ENCODE data around the gene PSRC1. TPM values are rescaled to one million over a fixed set of nuclear protein-coding genes. Genes with fewer than 3 reads are reported as not detected.

Gene PSRC1
- total RNA-seq, 1 donor from 2014 or later, result 17.6 TPM

GRCh38 chr1:109277434-109278204 lies 5.3 kb downstream of the PSRC1 start:
- Mint-ChIP-seq H3K36me3 (peaks cover 6% of the 10 kb centered on the region), H3K27me3 (ENCODE audit: low read depth) (no peaks in the 10 kb centered on the region), H3K4me3 (no peak overlapping the region), H3K4me1 (peaks cover 50% of the 10 kb centered on the region), H3K9me3 (no peaks in the 10 kb centered on the region), H3K27ac (peak overlapping the region; percentile 83)
- TF ChIP-seq, protein P1, sequence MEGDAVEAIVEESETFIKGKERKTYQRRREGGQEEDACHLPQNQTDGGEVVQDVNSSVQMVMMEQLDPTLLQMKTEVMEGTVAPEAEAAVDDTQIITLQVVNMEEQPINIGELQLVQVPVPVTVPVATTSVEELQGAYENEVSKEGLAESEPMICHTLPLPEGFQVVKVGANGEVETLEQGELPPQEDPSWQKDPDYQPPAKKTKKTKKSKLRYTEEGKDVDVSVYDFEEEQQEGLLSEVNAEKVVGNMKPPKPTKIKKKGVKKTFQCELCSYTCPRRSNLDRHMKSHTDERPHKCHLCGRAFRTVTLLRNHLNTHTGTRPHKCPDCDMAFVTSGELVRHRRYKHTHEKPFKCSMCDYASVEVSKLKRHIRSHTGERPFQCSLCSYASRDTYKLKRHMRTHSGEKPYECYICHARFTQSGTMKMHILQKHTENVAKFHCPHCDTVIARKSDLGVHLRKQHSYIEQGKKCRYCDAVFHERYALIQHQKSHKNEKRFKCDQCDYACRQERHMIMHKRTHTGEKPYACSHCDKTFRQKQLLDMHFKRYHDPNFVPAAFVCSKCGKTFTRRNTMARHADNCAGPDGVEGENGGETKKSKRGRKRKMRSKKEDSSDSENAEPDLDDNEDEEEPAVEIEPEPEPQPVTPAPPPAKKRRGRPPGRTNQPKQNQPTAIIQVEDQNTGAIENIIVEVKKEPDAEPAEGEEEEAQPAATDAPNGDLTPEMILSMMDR (IDR thresholded peaks at IDR 0.05; ENCODE audit: unreplicated experiment), result peak; percentile 90
- DNase-seq (ENCODE audit: low spot score in 2 of 2, unreplicated experiment in 2 of 2), result peak in 1 of 2 experiments; percentile 78

GRCh38 chr1:109275706-109276345 lies 7.1 kb downstream of the PSRC1 start:
- H3K4me3 Mint-ChIP-seq, result peak overlapping the region; percentile 32

GRCh38 chr1:109274533-109275476 lies 8.1 kb downstream of the PSRC1 start:
- peak overlapping the region; percentile 38 for H3K4me3 Mint-ChIP-seq
- TF ChIP-seq, protein P1 (IDR thresholded peaks at IDR 0.05; ENCODE audit: unreplicated experiment), result no peak

More at GRCh38 chr1:109275706-109276345, 7.1 kb downstream of the PSRC1 start:
- DNase-seq (ENCODE audit: low spot score in 2 of 2, unreplicated experiment in 2 of 2), result no peak
- H3K9me3 Mint-ChIP-seq, result no peaks in the 10 kb centered on the region
- peaks cover 41% of the 10 kb centered on the region for H3K4me1 Mint-ChIP-seq
- no peaks in the 10 kb centered on the region for H3K27me3 Mint-ChIP-seq (ENCODE audit: low read depth)
- peaks cover 9% of the 10 kb centered on the region for H3K36me3 Mint-ChIP-seq
- TF ChIP-seq, protein P1 (IDR thresholded peaks at IDR 0.05; ENCODE audit: unreplicated experiment), result no peak
- H3K27ac Mint-ChIP-seq, result peak overlapping the region; percentile 76

DNA sequence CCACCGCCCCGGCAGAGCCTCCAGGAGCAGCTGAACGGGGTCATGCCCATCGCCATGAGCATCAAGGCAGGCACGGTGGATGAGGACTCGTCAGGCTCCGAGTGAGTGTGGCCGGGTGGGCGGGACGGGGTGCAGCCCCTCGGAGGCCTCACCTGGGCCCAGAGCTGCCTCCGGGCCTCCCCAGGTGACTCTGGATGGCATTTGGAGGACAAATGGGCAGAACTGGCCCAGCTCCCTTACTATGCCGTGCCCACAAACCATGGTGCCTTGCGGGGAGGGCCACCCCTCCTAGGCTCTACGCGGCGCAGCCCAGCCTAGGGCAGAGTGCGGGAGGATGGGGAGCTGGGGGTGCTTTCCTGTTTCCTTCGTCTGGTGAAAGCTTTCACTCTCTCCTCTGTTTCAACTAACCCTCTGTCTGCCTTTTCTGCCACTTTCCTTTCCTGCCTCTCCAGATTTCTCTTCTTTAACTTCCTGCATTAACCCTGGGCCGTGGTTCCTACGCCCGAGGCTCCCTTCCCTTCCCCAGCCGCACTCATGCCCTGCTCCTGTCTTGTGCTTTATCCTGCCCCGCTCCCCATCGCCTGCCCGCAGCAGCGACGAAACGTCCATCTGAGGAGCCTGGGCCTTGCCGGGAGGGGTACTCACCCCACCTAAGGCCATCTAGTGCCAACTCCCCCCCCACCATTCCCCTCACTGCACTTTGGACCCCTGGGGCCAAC lies 9.2 kb downstream of the PSRC1 start:
- peak overlapping the region; percentile 18 for H3K4me3 Mint-ChIP-seq
- H3K27me3 Mint-ChIP-seq (ENCODE audit: low read depth), result no peaks in the 10 kb centered on the region
- TF ChIP-seq, protein P1 (IDR thresholded peaks at IDR 0.05; ENCODE audit: unreplicated experiment), result no peak
- H3K9me3 Mint-ChIP-seq, result no peaks in the 10 kb centered on the region
- no peak for DNase-seq (ENCODE audit: low spot score in 2 of 2, unreplicated experiment in 2 of 2)
- H3K27ac Mint-ChIP-seq, result peak overlapping the region; percentile 28
- H3K36me3 Mint-ChIP-seq, result peaks cover 9% of the 10 kb centered on the region
- peaks cover 41% of the 10 kb centered on the region for H3K4me1 Mint-ChIP-seq

More at GRCh38 chr1:109274533-109275476, 8.1 kb downstream of the PSRC1 start:
- peaks cover 13% of the 10 kb centered on the region for H3K36me3 Mint-ChIP-seq
- DNase-seq (ENCODE audit: low spot score in 2 of 2, unreplicated experiment in 2 of 2), result no peak
- no peaks in the 10 kb centered on the region for H3K27me3 Mint-ChIP-seq (ENCODE audit: low read depth)
- H3K9me3 Mint-ChIP-seq, result no peaks in the 10 kb centered on the region
- peaks cover 41% of the 10 kb centered on the region for H3K4me1 Mint-ChIP-seq
- H3K27ac Mint-ChIP-seq, result peak overlapping the region; percentile 78

All from mesothelial cell of epicardium (in vitro differentiated cells).